ENCODE results near the gene METRN.
"Not testable (repeated sequence)": the region's sequence is repeated elsewhere in the genome, so short reads cannot be mapped to it uniquely, and the experiment has no call there.

GRCh38 chr16:712740-713250 lies 2.1 kb upstream of the METRN start:
- TF ChIP-seq, protein P1, sequence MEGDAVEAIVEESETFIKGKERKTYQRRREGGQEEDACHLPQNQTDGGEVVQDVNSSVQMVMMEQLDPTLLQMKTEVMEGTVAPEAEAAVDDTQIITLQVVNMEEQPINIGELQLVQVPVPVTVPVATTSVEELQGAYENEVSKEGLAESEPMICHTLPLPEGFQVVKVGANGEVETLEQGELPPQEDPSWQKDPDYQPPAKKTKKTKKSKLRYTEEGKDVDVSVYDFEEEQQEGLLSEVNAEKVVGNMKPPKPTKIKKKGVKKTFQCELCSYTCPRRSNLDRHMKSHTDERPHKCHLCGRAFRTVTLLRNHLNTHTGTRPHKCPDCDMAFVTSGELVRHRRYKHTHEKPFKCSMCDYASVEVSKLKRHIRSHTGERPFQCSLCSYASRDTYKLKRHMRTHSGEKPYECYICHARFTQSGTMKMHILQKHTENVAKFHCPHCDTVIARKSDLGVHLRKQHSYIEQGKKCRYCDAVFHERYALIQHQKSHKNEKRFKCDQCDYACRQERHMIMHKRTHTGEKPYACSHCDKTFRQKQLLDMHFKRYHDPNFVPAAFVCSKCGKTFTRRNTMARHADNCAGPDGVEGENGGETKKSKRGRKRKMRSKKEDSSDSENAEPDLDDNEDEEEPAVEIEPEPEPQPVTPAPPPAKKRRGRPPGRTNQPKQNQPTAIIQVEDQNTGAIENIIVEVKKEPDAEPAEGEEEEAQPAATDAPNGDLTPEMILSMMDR (conservative IDR thresholded peaks at IDR 0.05 in 1 of 2, IDR thresholded peaks at IDR 0.05 in 1 of 2; ENCODE audit: low read depth in 1 of 2, low read length in 2 of 2) = peak in 1 of 2 donors; percentile 36
- TF ChIP-seq EZH2 (IDR thresholded peaks at IDR 0.05; ENCODE audit: low read length, missing control alignments) = not testable (repeated sequence)

Data from fibroblast of lung (primary cell).